SU-DHL-6 (cell line): Measurements from ENCODE around the gene CALML3.

Experiments
- CTCF ChIP-seq: fragments of 200-600 bp; sonication (generic); IDR thresholded peaks from one replicate; pipeline ENCODE4 v1.5.1; 2017; ENCODE audit warnings: antibody characterized with exemption, mild to moderate bottlenecking, low read length, moderate library complexity; ENCODE audit not compliant: insufficient read depth, poor library complexity, severe bottlenecking
- EZH2phosphoT487 ChIP-seq: fragments of 200-600 bp; sonication (generic), shearing (Covaris generic); conservative IDR thresholded peaks from 2 replicates; pipeline ENCODE4 v1.6.1; 2018; ENCODE audit warnings: mild to moderate bottlenecking, antibody characterized with exemption, low read length, moderate library complexity, mixed read lengths

GRCh38 chr10:5563321-5563961 lies 38.7 kb downstream of the CALML3 start:
- TF ChIP-seq CTCF: no peak
- TF ChIP-seq EZH2phosphoT487: no peak
